Measurements from ENCODE around the gene ONECUT2.

DNA sequence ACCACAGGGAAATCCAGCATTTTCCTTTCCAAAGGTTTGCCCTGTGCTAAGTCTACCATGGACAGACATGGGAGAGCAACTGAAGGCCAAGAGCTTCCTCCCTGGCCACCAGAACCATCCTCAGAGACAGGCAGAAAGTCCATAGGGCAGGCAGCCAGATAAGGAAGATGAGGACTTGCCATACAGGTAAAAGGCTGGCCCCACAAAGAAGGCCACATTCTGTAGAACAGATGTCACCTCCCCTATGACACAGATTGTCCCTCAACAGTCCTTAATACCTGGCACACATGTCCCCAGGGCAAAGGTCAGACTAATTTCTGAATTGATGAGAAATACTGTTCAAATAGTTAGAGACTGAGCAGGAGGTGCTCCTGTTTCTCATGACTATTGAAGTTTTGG, 99.3 kb downstream of the ONECUT2 start:
- TF ChIP-seq, protein P1, sequence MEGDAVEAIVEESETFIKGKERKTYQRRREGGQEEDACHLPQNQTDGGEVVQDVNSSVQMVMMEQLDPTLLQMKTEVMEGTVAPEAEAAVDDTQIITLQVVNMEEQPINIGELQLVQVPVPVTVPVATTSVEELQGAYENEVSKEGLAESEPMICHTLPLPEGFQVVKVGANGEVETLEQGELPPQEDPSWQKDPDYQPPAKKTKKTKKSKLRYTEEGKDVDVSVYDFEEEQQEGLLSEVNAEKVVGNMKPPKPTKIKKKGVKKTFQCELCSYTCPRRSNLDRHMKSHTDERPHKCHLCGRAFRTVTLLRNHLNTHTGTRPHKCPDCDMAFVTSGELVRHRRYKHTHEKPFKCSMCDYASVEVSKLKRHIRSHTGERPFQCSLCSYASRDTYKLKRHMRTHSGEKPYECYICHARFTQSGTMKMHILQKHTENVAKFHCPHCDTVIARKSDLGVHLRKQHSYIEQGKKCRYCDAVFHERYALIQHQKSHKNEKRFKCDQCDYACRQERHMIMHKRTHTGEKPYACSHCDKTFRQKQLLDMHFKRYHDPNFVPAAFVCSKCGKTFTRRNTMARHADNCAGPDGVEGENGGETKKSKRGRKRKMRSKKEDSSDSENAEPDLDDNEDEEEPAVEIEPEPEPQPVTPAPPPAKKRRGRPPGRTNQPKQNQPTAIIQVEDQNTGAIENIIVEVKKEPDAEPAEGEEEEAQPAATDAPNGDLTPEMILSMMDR (conservative IDR thresholded peaks at IDR 0.05; ENCODE audit: low read length): no peak
- no peak for TF ChIP-seq EZH2phosphoT487 (IDR thresholded peaks at IDR 0.05; ENCODE audit: borderline replicate concordance, low read depth, low read length)
